SK-N-SH (cell line): Measurements from ENCODE around the gene NEAT1. TPM values are rescaled to one million over a fixed set of nuclear protein-coding genes. Genes with fewer than 3 reads are reported as not detected.
A peak's percentile ranks its signal among the peaks of the same experiment; 100 is the strongest.

Source experiments
- CTCF ChIA-PET: fragments of 300-600, 350-600 bp; formaldehyde crosslinking; extraction: SDS; loops from one replicate; lab custom pipeline; 2021; lab: Yijun Ruan, JAX
- POLR2A ChIA-PET: fragments of 350-600 bp; sonication (Branson Sonifier 250); formaldehyde crosslinking; extraction: SDS; loops from one replicate; lab custom pipeline; 2020; ENCODE audit warnings: antibody characterized with exemption, inconsistent platforms; lab: Yijun Ruan, JAX
- DNase-seq: peaks from one replicate; pipeline ENCODE4 v3.0.0; 2012
- H2AFZ ChIP-seq: fragments of 200-600 bp; sonication (generic); 2 replicates; pipeline ENCODE4 v1.8.1; 2016; ENCODE audit warnings: antibody characterized with exemption, mild to moderate bottlenecking, low read depth
- H3F3A ChIP-seq: fragments of 200-600 bp; sonication (generic); replicated peaks from 2 replicates; pipeline ENCODE3; 2016; ENCODE audit warnings: antibody characterized with exemption, mild to moderate bottlenecking; ENCODE audit not compliant: insufficient read depth
- H3K27ac ChIP-seq, 2 experiments: fragments of 200-500 bp in 1 of 2; fragments of 200-600 bp in 1 of 2; sonication (Bioruptor generic) in 1 of 2; sonication (generic), shearing (Covaris generic) in 1 of 2; 2 replicates each; pipeline versions ENCODE4 v1.5.1 to v1.6.1; 2014 to 2016; ENCODE audit warnings: low read depth in 2 of 2, inconsistent platforms in 1 of 2, low read length in 1 of 2, mild to moderate bottlenecking in 1 of 2, mixed read lengths in 1 of 2
- H3K27me3 ChIP-seq: fragments of 200-600 bp; sonication (generic), shearing (Covaris generic); 2 replicates; pipeline ENCODE4 v1.6.1; 2016; ENCODE audit warnings: mixed run types; ENCODE audit not compliant: insufficient read depth
- H3K36me3 ChIP-seq, 2 experiments: fragments of 200-500 bp in 1 of 2; fragments of 200-600 bp in 1 of 2; sonication (Bioruptor generic) in 1 of 2; sonication (generic) in 1 of 2; replicated peaks in 1 of 2; 2 replicates each; pipeline versions ENCODE3 to v1.5.1; 2014 to 2016; ENCODE audit warnings: low read length in 1 of 2, mild to moderate bottlenecking in 1 of 2; ENCODE audit not compliant: insufficient read depth in 2 of 2, control insufficient read depth in 1 of 2
- H3K4me1 ChIP-seq, 2 experiments: fragments of 200-500 bp in 1 of 2; fragments of 200-600 bp in 1 of 2; sonication (Bioruptor generic) in 1 of 2; sonication (generic), shearing (Covaris generic) in 1 of 2; 2 replicates each; pipeline versions ENCODE4 v1.5.1 to v1.6.1; 2014 to 2016; ENCODE audit warnings: low read depth in 1 of 2, low read length in 1 of 2, mixed run types in 1 of 2; ENCODE audit not compliant: insufficient read depth in 2 of 2, control insufficient read depth in 1 of 2
- H3K4me2 ChIP-seq: fragments of 200-600 bp; sonication (generic), shearing (Covaris generic); 2 replicates; pipeline ENCODE4 v1.6.1; 2017; ENCODE audit warnings: mixed run types
- H3K4me3 ChIP-seq, 2 experiments: fragments of 200-500 bp in 1 of 2; fragments of 200-600 bp in 1 of 2; sonication (Bioruptor generic) in 1 of 2; sonication (generic), shearing (Covaris generic) in 1 of 2; 2 replicates each; pipeline versions ENCODE4 v1.5.1 to v1.8.1; 2014 to 2016; ENCODE audit warnings: low read depth in 2 of 2, inconsistent platforms in 1 of 2, low read length in 1 of 2, mild to moderate bottlenecking in 1 of 2, mixed read lengths in 1 of 2, moderate library complexity in 1 of 2
- H3K79me2 ChIP-seq: fragments of 200-600 bp; sonication (generic); 2 replicates; pipeline ENCODE4 v1.8.1; 2017; ENCODE audit warnings: mild to moderate bottlenecking; ENCODE audit not compliant: insufficient read depth
- H3K9ac ChIP-seq: fragments of 200-600 bp; sonication (generic); 2 replicates; pipeline ENCODE4 v1.6.1; 2017; ENCODE audit warnings: mixed run types
- H3K9me2 ChIP-seq: fragments of 200-600 bp; sonication (generic); 2 replicates; pipeline ENCODE4 v1.6.1; 2017; ENCODE audit warnings: mixed run types
- H3K9me3 ChIP-seq: fragments of 200-600 bp; sonication (generic); 2 replicates; pipeline ENCODE4 v1.6.1; 2017; ENCODE audit warnings: mixed run types, mild to moderate bottlenecking, moderate library complexity
- H4K20me1 ChIP-seq: fragments of 200-600 bp; sonication (generic); 2 replicates; pipeline ENCODE4 v1.6.1; 2017; ENCODE audit warnings: mild to moderate bottlenecking, mixed run types; ENCODE audit not compliant: insufficient read depth
- CHD2 ChIP-seq: fragments of 150-350 bp; IDR thresholded peaks from 2 replicates; pipeline ENCODE4 v1.6.1; 2018; ENCODE audit warnings: low read length; ENCODE audit not compliant: partially characterized antibody
- GATA2 ChIP-seq: sonication (generic); formaldehyde crosslinking; IDR thresholded peaks from 2 replicates; pipeline ENCODE4 v1.5.0; 2020; ENCODE audit warnings: mild to moderate bottlenecking, missing genetic modification reagents
- JUND ChIP-seq: IDR thresholded peaks from 2 replicates; pipeline ENCODE4 v1.4.0; 2012
- MAX ChIP-seq: IDR thresholded peaks from 2 replicates; pipeline ENCODE4 v1.4.0; 2012; ENCODE audit warnings: low read depth
- NFIC ChIP-seq: IDR thresholded peaks from 2 replicates; pipeline ENCODE4 v1.4.0; 2012; ENCODE audit warnings: borderline replicate concordance
- PBX3 ChIP-seq: IDR thresholded peaks from 2 replicates; pipeline ENCODE4; 2012
- POLR2AphosphoS5 ChIP-seq: IDR thresholded peaks from 2 replicates; pipeline ENCODE4 v1.6.1; 2012; ENCODE audit warnings: low read depth, low read length
- RAD21 ChIP-seq: IDR thresholded peaks from 2 replicates; pipeline ENCODE4 v1.6.1; 2012; ENCODE audit warnings: mild to moderate bottlenecking, low read length
- RFX5 ChIP-seq: IDR thresholded peaks from 2 replicates; pipeline ENCODE4 v1.6.1; 2012; ENCODE audit warnings: mild to moderate bottlenecking, improper control_type of control experiment, low read length
- RXRA ChIP-seq: IDR thresholded peaks from 2 replicates; pipeline ENCODE4 v1.4.0; 2012; ENCODE audit warnings: low read depth, mild to moderate bottlenecking, borderline replicate concordance
- TCF12 ChIP-seq: IDR thresholded peaks from 2 replicates; pipeline ENCODE4 v1.4.0; 2012
- TEAD4 ChIP-seq: IDR thresholded peaks from 2 replicates; pipeline ENCODE4 v1.4.0; 2012; ENCODE audit warnings: mild to moderate bottlenecking, borderline replicate concordance; ENCODE audit not compliant: insufficient read depth
- USF1 ChIP-seq: IDR thresholded peaks from 2 replicates; pipeline ENCODE4 v1.4.0; 2012; ENCODE audit warnings: low read depth, borderline replicate concordance
- WGBS: methylation state at CpG from one replicate; pipeline ENCODE4 v1.1.6; 2017; ENCODE audit warnings: low lambda C conversion rate; 5-methylcytosine and 5-hydroxymethylcytosine counted together
- polyA plus RNA-seq, 3 experiments: library from polyadenylated mRNA; depleted of rRNA; stranded (reverse); fragments of >200 nt; gene quantifications; 2 replicates each; pipeline ENCODE4 v1.2.3, GENCODE V29; 2012
- TF ChIP-seq, protein P1 (sequence below): IDR thresholded peaks from 2 replicates; pipeline ENCODE4 v1.4.0; 2012; ENCODE audit warnings: low read depth, borderline replicate concordance
- TF ChIP-seq, protein P2 (sequence below): fragments of 200-600 bp; sonication (generic); IDR thresholded peaks from 2 replicates; pipeline ENCODE4 v1.6.1; 2017; ENCODE audit warnings: antibody characterized with exemption, mild to moderate bottlenecking, moderate library complexity

NEAT1 gene
- polyA plus RNA-seq, 1 of the 3 experiments (the other 2 are of a cell fraction) = 435 TPM

DNA sequence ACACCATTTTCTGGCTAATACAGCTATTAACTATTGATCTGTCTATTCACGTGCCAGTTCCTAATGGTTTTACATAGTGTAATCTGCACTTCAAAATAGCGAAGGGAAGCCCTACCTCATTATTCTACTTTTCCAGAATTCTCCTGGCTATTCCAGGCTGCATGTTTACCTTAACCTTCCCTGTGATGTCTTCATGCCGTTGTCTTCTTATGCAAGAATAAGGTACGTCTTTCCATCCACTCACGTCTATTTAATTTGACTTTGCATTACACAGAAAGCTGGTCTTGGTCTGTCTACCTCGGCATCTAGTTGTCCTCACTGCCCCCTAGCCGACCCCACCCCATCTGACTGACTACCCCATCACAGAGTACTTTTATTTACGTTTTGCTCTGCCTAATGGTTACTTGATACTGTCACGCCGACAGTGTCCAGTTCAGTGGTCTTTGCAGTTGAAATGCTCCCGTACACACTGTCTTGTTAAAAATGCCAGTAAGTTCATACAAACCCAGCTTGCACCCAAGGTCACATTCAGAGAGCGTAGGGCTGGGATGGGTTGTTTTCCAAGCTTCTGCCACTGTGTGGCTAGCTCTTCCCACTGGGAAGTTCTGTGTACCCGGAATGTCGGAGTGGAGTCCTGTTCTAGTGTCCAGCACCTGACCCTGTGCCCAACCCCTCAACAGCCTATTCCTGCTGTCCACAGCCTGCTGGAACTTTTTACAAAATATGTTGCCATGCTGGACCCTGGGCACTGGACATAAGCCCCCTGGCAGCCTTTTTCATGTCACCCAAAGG, 15.0 kb downstream of the NEAT1 start:
- Histone ChIP-seq H3K4me1 (peaks cover 3 to 16% of the 10 kb centered on the region in 2 experiments; a peak in 3 of 4 replicates), H3K9me2 (no peaks in the 10 kb centered on the region), H3K4me3 (peak overlapping the region in 1 of 2 experiments; percentile 15; a peak in 1 of 4 replicates), H3K79me2 (peaks cover 99% of the 10 kb centered on the region), H3K9ac (peak overlapping the region; percentile 37; the same call in 1 of the 2 replicates), H3K36me3 (peaks cover 63 to 93% of the 10 kb centered on the region in 2 experiments), H3K4me2 (peak overlapping the region; percentile 49), H3K27ac (peak overlapping the region; percentile 36 to 100), H3F3A (peaks cover 99% of the 10 kb centered on the region), H3K9me3 (no peaks in the 10 kb centered on the region), H4K20me1 (peaks cover 99% of the 10 kb centered on the region), H2AFZ (no peak overlapping the region), H3K27me3 (no peaks in the 10 kb centered on the region)
- CTCF ChIA-PET = interaction anchor here (1.1 to 1.4 kb wide), 2 partner anchors 15 to 73 kb away, joined by 3 read pairs; partner anchors contain the start of gene NEAT1
- WGBS = 80% methylated on average over 13 of the region's 14 CpGs
- POLR2A ChIA-PET = interaction anchor here (1.0 to 2.6 kb wide), 5 partner anchors 15 to 62 kb away, joined by 3 to 10 read pairs (median 5); partner anchors contain the start of gene NEAT1
- TF ChIP-seq TCF12 (no peak), RAD21 (no peak), CHD2 (no peak), GATA2 (no peak), POLR2AphosphoS5 (peak; percentile 91), PBX3 (no peak), NFIC (no peak), JUND (peak; percentile 12; the same call in 1 of the 2 replicates), RXRA (no peak), MAX (no peak), TEAD4 (no peak), USF1 (no peak), RFX5 (no peak)
- TF ChIP-seq, protein P1, sequence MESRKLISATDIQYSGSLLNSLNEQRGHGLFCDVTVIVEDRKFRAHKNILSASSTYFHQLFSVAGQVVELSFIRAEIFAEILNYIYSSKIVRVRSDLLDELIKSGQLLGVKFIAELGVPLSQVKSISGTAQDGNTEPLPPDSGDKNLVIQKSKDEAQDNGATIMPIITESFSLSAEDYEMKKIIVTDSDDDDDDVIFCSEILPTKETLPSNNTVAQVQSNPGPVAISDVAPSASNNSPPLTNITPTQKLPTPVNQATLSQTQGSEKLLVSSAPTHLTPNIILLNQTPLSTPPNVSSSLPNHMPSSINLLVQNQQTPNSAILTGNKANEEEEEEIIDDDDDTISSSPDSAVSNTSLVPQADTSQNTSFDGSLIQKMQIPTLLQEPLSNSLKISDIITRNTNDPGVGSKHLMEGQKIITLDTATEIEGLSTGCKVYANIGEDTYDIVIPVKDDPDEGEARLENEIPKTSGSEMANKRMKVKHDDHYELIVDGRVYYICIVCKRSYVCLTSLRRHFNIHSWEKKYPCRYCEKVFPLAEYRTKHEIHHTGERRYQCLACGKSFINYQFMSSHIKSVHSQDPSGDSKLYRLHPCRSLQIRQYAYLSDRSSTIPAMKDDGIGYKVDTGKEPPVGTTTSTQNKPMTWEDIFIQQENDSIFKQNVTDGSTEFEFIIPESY = peak; percentile 19; the same call in 1 of the 2 replicates
- TF ChIP-seq, protein P2, sequence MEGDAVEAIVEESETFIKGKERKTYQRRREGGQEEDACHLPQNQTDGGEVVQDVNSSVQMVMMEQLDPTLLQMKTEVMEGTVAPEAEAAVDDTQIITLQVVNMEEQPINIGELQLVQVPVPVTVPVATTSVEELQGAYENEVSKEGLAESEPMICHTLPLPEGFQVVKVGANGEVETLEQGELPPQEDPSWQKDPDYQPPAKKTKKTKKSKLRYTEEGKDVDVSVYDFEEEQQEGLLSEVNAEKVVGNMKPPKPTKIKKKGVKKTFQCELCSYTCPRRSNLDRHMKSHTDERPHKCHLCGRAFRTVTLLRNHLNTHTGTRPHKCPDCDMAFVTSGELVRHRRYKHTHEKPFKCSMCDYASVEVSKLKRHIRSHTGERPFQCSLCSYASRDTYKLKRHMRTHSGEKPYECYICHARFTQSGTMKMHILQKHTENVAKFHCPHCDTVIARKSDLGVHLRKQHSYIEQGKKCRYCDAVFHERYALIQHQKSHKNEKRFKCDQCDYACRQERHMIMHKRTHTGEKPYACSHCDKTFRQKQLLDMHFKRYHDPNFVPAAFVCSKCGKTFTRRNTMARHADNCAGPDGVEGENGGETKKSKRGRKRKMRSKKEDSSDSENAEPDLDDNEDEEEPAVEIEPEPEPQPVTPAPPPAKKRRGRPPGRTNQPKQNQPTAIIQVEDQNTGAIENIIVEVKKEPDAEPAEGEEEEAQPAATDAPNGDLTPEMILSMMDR = no peak
- no peak for DNase-seq
